Thoracic aorta (tissue), 2 donors: Measurements from ENCODE around the gene SDHD. TPM values are rescaled to one million over a fixed set of nuclear protein-coding genes. Genes with fewer than 3 reads are reported as not detected.
A peak's percentile ranks its signal among the peaks of the same experiment; 100 is the strongest.
"Not testable (repeated sequence)": the region's sequence is repeated elsewhere in the genome, so short reads cannot be mapped to it uniquely, and the experiment has no call there.

Source experiments
- ATAC-seq: fragments of 150-250 bp; one replicate; pipeline ENCODE4 v1.8.0; 2017; ENCODE audit warnings: low read depth; ENCODE audit not compliant: insufficient number of reproducible peaks, low FRiP score
- DNase-seq: peaks from one replicate; pipeline ENCODE4 v3.0.0-alpha.2; 2020; ENCODE audit warnings: low spot score
- H3K27ac ChIP-seq, 2 donors: fragments of 200-600 bp; sonication (generic); 1 replicate in 1 of 2; 2 replicates in 1 of 2; pipeline ENCODE4 v1.5.1; 2016; ENCODE audit warnings: mild to moderate bottlenecking in 2 of 2, moderate library complexity in 2 of 2
- H3K27me3 ChIP-seq: fragments of 200-600 bp; sonication (generic); replicated peaks from 2 replicates; pipeline ENCODE4 v1.6.0; 2016; ENCODE audit warnings: mild to moderate bottlenecking; ENCODE audit not compliant: insufficient read depth
- H3K36me3 ChIP-seq: fragments of 200-600 bp; sonication (generic); one replicate; pipeline ENCODE4 v1.5.1; 2016
- H3K4me1 ChIP-seq, 2 donors: fragments of 200-600 bp; sonication (generic); 1 replicate in 1 of 2; 2 replicates in 1 of 2; pipeline versions ENCODE4 v1.5.1 to v1.6.0; 2016; ENCODE audit warnings: low read depth in 2 of 2, mild to moderate bottlenecking in 1 of 2; ENCODE audit not compliant: control insufficient read depth in 1 of 2
- H3K4me3 ChIP-seq: fragments of 200-600 bp; sonication (generic); 2 replicates; pipeline ENCODE4 v1.5.1; 2016; ENCODE audit warnings: mild to moderate bottlenecking
- H3K9me3 ChIP-seq: fragments of 200-600 bp; sonication (generic); 2 replicates; pipeline ENCODE4 v1.5.1; 2016
- total RNA-seq, 2 donors: library from RNA; depleted of rRNA; stranded (reverse); fragments of >200 nt; gene quantifications; one replicate each; pipeline versions ENCODE4 v1.1.0 to v1.2.3, GENCODE V29; 2016
- TF ChIP-seq, protein P1 (sequence below): fragments of 200-600 bp; sonication (generic); IDR thresholded peaks from one replicate; pipeline ENCODE4 v1.5.1; 2019; ENCODE audit warnings: antibody characterized with exemption

The SDHD gene
- total RNA-seq, result 10 to 100 TPM; 41.8 to 96.4 TPM

DNA sequence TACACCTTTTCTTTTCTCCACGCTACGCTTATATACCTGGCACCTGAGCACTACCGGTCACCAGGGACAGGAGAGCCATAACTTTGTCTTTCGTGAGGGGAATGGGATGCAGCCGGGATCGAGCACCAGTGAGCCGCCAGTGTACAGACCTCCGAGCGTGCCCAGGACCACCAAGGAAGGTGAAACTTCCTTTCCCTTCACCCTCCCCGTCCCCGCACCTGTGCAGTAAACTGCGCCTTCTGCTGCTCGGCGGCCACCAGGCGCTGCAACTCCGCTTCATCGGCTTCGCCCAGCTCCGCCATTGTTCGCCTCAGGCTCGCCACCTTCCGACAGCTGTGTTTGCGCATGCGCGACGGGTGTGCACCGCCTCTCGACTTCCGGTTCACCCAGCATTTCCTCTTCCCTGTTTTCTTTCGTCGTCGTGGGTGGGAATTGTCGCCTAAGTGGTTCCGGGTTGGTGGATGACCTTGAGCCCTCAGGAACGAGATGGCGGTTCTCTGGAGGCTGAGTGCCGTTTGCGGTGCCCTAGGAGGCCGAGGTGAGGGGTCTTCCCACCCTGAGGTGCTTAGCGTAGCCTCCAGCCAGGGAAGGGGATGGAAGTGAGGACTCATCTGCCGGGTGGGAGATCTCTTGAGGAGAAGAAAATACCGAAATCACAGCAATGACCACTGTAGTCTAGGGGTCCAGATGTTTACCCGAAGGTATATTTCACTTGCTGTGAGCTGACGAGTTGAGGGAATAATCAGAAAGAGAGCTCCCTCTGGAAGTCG is at the start of gene SDHD, which contains the start of gene TIMM8B:
Gene SDHD, plus strand, starts transcription at position 452 of the 770 bp plus-strand sequence. Its CDS starts 35 bp downstream, at position 487.
Gene TIMM8B, minus strand, starts transcription at position 335 of the 770 bp plus-strand sequence. Its CDS starts 33 bp downstream, at position 302.
- peaks cover 17 to 37% of the 10 kb centered on the region in 2 donors for H3K4me1 ChIP-seq
- H3K9me3 ChIP-seq, result no peaks in the 10 kb centered on the region
- ATAC-seq (peak; percentile 97), DNase-seq (peak; percentile 77)
- H3K4me3 ChIP-seq, result peak within 1 kb of the TSS; percentile 81
- peaks cover 50% of the 10 kb centered on the region for H3K36me3 ChIP-seq
- H3K27me3 ChIP-seq, result no peaks in the 10 kb centered on the region
- TF ChIP-seq, protein P1, sequence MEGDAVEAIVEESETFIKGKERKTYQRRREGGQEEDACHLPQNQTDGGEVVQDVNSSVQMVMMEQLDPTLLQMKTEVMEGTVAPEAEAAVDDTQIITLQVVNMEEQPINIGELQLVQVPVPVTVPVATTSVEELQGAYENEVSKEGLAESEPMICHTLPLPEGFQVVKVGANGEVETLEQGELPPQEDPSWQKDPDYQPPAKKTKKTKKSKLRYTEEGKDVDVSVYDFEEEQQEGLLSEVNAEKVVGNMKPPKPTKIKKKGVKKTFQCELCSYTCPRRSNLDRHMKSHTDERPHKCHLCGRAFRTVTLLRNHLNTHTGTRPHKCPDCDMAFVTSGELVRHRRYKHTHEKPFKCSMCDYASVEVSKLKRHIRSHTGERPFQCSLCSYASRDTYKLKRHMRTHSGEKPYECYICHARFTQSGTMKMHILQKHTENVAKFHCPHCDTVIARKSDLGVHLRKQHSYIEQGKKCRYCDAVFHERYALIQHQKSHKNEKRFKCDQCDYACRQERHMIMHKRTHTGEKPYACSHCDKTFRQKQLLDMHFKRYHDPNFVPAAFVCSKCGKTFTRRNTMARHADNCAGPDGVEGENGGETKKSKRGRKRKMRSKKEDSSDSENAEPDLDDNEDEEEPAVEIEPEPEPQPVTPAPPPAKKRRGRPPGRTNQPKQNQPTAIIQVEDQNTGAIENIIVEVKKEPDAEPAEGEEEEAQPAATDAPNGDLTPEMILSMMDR, result peak; percentile 35
- peak within 1 kb of the TSS; percentile 51 to 57 for H3K27ac ChIP-seq

- H3K36me3 ChIP-seq, result peaks cover 25% of the 10 kb centered on the region
- no peak overlapping the region for H3K4me3 ChIP-seq
- DNase-seq, result no peak
- no peaks in the 10 kb centered on the region for H3K27me3 ChIP-seq
- no peaks in the 10 kb centered on the region for H3K4me1 ChIP-seq
- no peaks in the 10 kb centered on the region for H3K9me3 ChIP-seq
- TF ChIP-seq, protein P1, result no peak
- no peak overlapping the region for H3K27ac ChIP-seq
- ATAC-seq, result no peak
Measured at GRCh38 chr11:112037527-112037926, 49.1 kb upstream of the SDHD start.

DNA sequence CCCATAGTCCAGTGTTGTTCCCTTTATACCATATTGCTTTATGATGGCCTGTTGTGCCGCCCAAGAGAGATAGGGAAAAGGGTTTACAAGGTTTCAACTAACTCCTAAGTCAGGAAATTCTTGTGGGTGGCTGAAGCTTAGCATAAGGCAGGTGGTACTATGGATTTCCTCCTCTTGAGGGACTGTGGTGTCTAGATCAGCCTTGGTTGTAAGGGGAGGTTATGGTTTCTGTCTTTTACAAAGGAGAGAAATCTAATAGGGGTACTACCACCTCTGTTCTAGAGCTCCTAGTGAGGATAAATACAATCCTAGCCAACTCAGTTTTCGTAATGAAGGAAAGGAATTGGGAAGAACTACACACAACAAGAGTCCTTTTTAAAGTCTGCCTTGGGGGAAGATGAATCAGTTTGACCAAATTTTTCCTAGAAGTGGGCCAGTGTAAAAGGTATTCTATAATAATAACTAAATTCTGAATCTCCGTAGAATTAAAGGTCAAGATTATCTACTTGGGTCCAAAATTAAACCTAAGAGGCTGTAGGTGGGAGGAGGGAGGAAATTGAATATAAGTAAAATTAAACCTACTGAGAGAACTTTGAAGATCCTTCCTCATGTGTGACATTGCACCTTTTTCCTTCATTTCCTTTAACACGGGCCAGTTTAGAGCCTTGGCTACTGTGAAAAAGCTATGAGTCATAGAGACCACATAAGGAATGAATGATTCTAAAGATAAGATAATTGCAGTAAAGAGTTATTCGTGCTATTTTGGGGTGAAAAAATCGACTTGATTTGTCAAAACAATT is 44.3 kb upstream of the SDHD start:
- Histone ChIP-seq H3K27ac (no peak overlapping the region), H3K4me3 (no peak overlapping the region), H3K4me1 (no peaks in the 10 kb centered on the region), H3K9me3 (no peaks in the 10 kb centered on the region), H3K36me3 (peaks cover 25% of the 10 kb centered on the region), H3K27me3 (no peaks in the 10 kb centered on the region)
- ATAC-seq (no peak), DNase-seq (no peak)
- TF ChIP-seq, protein P1, result no peak

GRCh38 chr11:112042961-112043304 is 43.7 kb upstream of the SDHD start:
- Histone ChIP-seq H3K27me3 (no peaks in the 10 kb centered on the region), H3K4me1 (no peaks in the 10 kb centered on the region), H3K9me3 (no peaks in the 10 kb centered on the region), H3K36me3 (peaks cover 21% of the 10 kb centered on the region), H3K4me3 (no peak overlapping the region), H3K27ac (no peak overlapping the region)
- DNase-seq (no peak), ATAC-seq (no peak)
- TF ChIP-seq, protein P1, result no peak

DNA sequence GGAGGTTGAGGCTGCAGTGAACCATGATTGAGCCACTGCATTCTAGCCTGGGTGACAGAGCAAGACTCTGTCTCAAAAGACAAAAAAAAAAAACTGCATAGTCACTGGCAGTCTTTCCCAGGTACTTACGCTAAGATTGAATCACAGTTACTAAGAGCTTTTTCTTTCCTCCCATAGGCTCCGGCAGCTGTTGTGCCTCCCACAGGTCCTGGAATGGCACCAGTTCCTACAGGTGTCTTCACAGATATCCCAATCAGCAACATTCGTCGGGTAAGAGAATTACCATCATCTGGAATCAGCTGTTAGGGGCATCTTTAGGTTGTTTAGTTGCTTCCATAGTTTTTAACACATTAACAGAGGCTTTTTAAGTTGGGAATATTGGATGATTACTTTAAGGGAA is 41.7 kb upstream of the SDHD start:
- TF ChIP-seq, protein P1, result no peak
- H3K27me3 ChIP-seq, result no peaks in the 10 kb centered on the region
- ATAC-seq (no peak), DNase-seq (no peak)
- no peak overlapping the region for H3K4me3 ChIP-seq
- peaks cover 9 to 11% of the 10 kb centered on the region in 2 donors for H3K4me1 ChIP-seq
- peaks cover 11% of the 10 kb centered on the region for H3K36me3 ChIP-seq
- no peaks in the 10 kb centered on the region for H3K9me3 ChIP-seq
- H3K27ac ChIP-seq, result no peak overlapping the region

DNA sequence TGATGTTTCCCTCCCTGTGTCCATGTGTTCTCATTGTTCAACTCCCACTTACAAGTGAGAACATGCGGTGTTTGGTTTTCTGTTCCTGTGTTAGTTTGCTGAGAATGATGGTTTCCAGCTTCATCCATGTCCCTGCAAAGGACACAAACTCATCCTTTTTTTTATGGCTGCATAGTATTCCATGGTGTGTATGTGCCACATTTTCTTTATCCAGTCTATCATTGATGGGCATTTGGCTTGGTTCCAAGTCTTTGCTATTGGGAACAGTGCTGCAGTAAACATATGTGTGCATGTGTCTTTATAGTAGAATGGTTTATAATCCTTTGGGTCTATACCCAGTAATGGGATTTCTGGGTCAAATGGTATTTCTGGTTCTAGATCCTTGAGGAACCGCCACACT is 40.0 kb upstream of the SDHD start:
- H3K27ac ChIP-seq, DNase-seq, H3K4me3 ChIP-seq, H3K9me3 ChIP-seq, ATAC-seq, H3K27me3 ChIP-seq: not testable (repeated sequence)
- peaks cover 10% of the 10 kb centered on the region for H3K36me3 ChIP-seq
- peaks cover 9 to 11% of the 10 kb centered on the region in 2 donors for H3K4me1 ChIP-seq

- H3K4me3 ChIP-seq, H3K9me3 ChIP-seq, H3K27me3 ChIP-seq, DNase-seq, ATAC-seq: not testable (repeated sequence)
- Histone ChIP-seq H3K36me3 (peaks cover 24% of the 10 kb centered on the region), H3K4me1 (peaks cover 9 to 11% of the 10 kb centered on the region in 2 donors), H3K27ac (peak overlapping the region in 1 of 2 donors; percentile 67)
Measured at GRCh38 chr11:112048256-112048655, 38.4 kb upstream of the SDHD start.
